Measurements from ENCODE around the gene MRPL24.

The MRPL24 gene

GRCh38 chr1:156747742-156748669 is 7.1 kb upstream of the MRPL24 start:
- DNase-seq (ENCODE audit: low read depth): no peak
- peak overlapping the region; percentile 98 for H3K4me3 ChIP-seq (ENCODE audit: low read depth, low read length)
- TF ChIP-seq CTCF (IDR thresholded peaks at IDR 0.05; ENCODE audit: low read depth, low read length, missing control alignments): no peak

- H3K4me3 ChIP-seq (ENCODE audit: low read depth, low read length): peak overlapping the region; percentile 98
- peak; percentile 43 for TF ChIP-seq CTCF (IDR thresholded peaks at IDR 0.05; ENCODE audit: low read depth, low read length, missing control alignments)
- DNase-seq (ENCODE audit: low read depth): no peak
These were observed 6.1 kb upstream of the MRPL24 start for GRCh38 chr1:156746728-156747631.

- no peak for TF ChIP-seq CTCF (IDR thresholded peaks at IDR 0.05; ENCODE audit: low read depth, low read length, missing control alignments)
- no peak for DNase-seq (ENCODE audit: low read depth)
- no peak overlapping the region for H3K4me3 ChIP-seq (ENCODE audit: low read depth, low read length)
These were observed 5.5 kb upstream of the MRPL24 start for GRCh38 chr1:156746406-156746727.

GRCh38 chr1:156745881-156746280 is 5.0 kb upstream of the MRPL24 start:
- no peak overlapping the region for H3K4me3 ChIP-seq (ENCODE audit: low read depth, low read length)

GRCh38 chr1:156744786-156745419 is 4.0 kb upstream of the MRPL24 start:
- no peak for DNase-seq (ENCODE audit: low read depth)
- H3K4me3 ChIP-seq (ENCODE audit: low read depth, low read length): no peak overlapping the region
- TF ChIP-seq CTCF (IDR thresholded peaks at IDR 0.05; ENCODE audit: low read depth, low read length, missing control alignments): no peak

More at GRCh38 chr1:156745881-156746280, 5.0 kb upstream of the MRPL24 start:
- TF ChIP-seq CTCF (IDR thresholded peaks at IDR 0.05; ENCODE audit: low read depth, low read length, missing control alignments): no peak
- no peak for DNase-seq (ENCODE audit: low read depth)

GRCh38 chr1:156744344-156744743 is 3.5 kb upstream of the MRPL24 start:
- DNase-seq (ENCODE audit: low read depth): no peak
- H3K4me3 ChIP-seq (ENCODE audit: low read depth, low read length): no peak overlapping the region
- no peak for TF ChIP-seq CTCF (IDR thresholded peaks at IDR 0.05; ENCODE audit: low read depth, low read length, missing control alignments)

All from GM12864 (cell line).